Measurements from ENCODE around the gene PPP2R5A.

GRCh38 chr1:212247179-212247721 lies 38.0 kb upstream of the PPP2R5A start:
- TF ChIP-seq POLR2A (IDR thresholded peaks at IDR 0.05): no peak
- TF ChIP-seq CTCF (IDR thresholded peaks at IDR 0.05 in 8 of 11, conservative IDR thresholded peaks at IDR 0.05 in 3 of 11): no peak

All from spleen (tissue), 7 donors.